Adrenal gland (tissue), 5 donors: ENCODE results near the gene SIAH3.

Experiments used
- POLR2A ChIP-seq, 2 donors: fragments of 450-650 bp; IDR thresholded peaks; one replicate each; pipeline ENCODE4 v1.6.1; 2017; ENCODE audit warnings: antibody characterized with exemption in 2 of 2, mild to moderate bottlenecking in 2 of 2, moderate library complexity in 1 of 2
- TF ChIP-seq, protein P1 (sequence below), 6 experiments: fragments of 450-650 bp in 4 of 6; fragments of 200-600 bp in 2 of 6; sonication (generic) in 1 of 6; IDR thresholded peaks; 1 replicate in 5 of 6; 2 replicates in 1 of 6; pipeline versions ENCODE4 v1.5.1 to v1.8.0; 2016 to 2021; ENCODE audit warnings: antibody characterized with exemption in 6 of 6, mild to moderate bottlenecking in 2 of 6, moderate library complexity in 1 of 6
- donor health status: DM: no; HTN: no; CAD: no.

DNA sequence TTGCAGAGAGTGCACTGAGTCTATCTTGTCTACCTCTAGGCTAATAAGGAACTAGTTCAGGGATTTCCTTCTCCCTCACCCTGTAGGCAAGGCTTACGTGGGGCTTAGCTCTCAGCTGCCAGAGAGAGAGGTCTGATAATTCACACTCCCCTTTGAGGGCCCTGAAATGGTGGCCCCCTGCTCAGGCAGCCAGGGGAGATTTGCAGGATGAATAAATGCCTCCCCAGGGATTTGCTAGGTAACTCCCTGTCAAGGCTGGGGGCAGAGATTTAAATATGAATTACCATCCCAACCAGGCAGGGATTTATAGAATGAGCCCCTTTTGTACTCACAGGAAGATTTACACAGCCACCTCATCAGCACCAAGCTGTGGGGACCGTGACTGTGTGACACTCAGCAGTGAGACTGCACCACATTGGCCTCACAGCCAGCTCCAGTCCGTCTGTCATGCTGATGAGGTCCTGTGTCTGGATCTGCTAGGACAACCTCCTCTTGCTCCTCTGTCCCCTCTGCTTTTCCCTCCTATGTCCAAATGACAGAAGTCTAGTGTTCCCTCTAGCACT is 76.1 kb downstream of the SIAH3 start:
- no peak for TF ChIP-seq POLR2A (IDR thresholded peaks at IDR 0.05)
- TF ChIP-seq, protein P1, sequence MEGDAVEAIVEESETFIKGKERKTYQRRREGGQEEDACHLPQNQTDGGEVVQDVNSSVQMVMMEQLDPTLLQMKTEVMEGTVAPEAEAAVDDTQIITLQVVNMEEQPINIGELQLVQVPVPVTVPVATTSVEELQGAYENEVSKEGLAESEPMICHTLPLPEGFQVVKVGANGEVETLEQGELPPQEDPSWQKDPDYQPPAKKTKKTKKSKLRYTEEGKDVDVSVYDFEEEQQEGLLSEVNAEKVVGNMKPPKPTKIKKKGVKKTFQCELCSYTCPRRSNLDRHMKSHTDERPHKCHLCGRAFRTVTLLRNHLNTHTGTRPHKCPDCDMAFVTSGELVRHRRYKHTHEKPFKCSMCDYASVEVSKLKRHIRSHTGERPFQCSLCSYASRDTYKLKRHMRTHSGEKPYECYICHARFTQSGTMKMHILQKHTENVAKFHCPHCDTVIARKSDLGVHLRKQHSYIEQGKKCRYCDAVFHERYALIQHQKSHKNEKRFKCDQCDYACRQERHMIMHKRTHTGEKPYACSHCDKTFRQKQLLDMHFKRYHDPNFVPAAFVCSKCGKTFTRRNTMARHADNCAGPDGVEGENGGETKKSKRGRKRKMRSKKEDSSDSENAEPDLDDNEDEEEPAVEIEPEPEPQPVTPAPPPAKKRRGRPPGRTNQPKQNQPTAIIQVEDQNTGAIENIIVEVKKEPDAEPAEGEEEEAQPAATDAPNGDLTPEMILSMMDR (IDR thresholded peaks at IDR 0.05) = no peak
